HEK293 (cell line): ENCODE data around the gene NELFE.

Experiments
- CTCF ChIA-PET: fragments of 350-600 bp; formaldehyde crosslinking; extraction: SDS; loops from one replicate; lab custom pipeline; 2021; ENCODE audit warnings: antibody characterized with exemption; lab: Yijun Ruan, JAX
- POLR2A ChIA-PET: fragments of 300-600 bp; formaldehyde crosslinking; extraction: SDS; loops from one replicate; lab custom pipeline; 2020; ENCODE audit warnings: antibody characterized with exemption, inconsistent platforms; lab: Yijun Ruan, JAX
- H3K27ac ChIP-seq: fragments of 200-500 bp; sonication (Bioruptor generic); 2 replicates; pipeline ENCODE4 v1.5.1; 2014; ENCODE audit warnings: low read depth, low read length, control low read depth, inconsistent platforms; ENCODE audit errors: extremely low read depth
- H3K36me3 ChIP-seq, 2 experiments: fragments of 200-500 bp in 1 of 2; sonication (Bioruptor generic) in 1 of 2; 1 replicate in 1 of 2; 2 replicates in 1 of 2; pipeline ENCODE4 v1.5.1; 2014 to 2017; ENCODE audit warnings: inconsistent platforms in 2 of 2, low read length in 2 of 2; ENCODE audit not compliant: control insufficient read depth in 2 of 2, insufficient read depth in 1 of 2
- H3K4me1 ChIP-seq: fragments of 200-500 bp; sonication (Bioruptor generic); 2 replicates; pipeline ENCODE4 v1.5.1; 2014; ENCODE audit warnings: mild to moderate bottlenecking, low read length, inconsistent platforms; ENCODE audit not compliant: control insufficient read depth, insufficient read depth
- H3K4me3 ChIP-seq: 2 replicates; pipeline ENCODE4 v1.5.1; 2011; ENCODE audit warnings: low read depth, mild to moderate bottlenecking, control low read depth, low read length, moderate library complexity
- H3K9me3 ChIP-seq: fragments of 200-500 bp; sonication (Bioruptor generic); 2 replicates; pipeline ENCODE4 v1.5.1; 2014; ENCODE audit warnings: low read depth, low read length, inconsistent platforms; ENCODE audit not compliant: control insufficient read depth, insufficient read depth
- GLIS1 ChIP-seq: fragments of 450-650 bp; formaldehyde crosslinking; IDR thresholded peaks from 2 replicates; pipeline ENCODE4 v1.5.1; 2016; ENCODE audit warnings: missing biosample characterization, missing genetic modification characterization
- HOXD13 ChIP-seq: sonication (generic); formaldehyde crosslinking; IDR thresholded peaks from 2 replicates; pipeline ENCODE4 v1.8.0; 2022; ENCODE audit warnings: missing genetic modification reagents, borderline replicate concordance
- IKZF3 ChIP-seq: fragments of 450-650 bp; IDR thresholded peaks from 2 replicates; pipeline ENCODE4 v1.5.0; 2018; ENCODE audit warnings: missing biosample characterization, mild to moderate bottlenecking, missing genetic modification characterization, moderate library complexity
- KLF10 ChIP-seq: fragments of 450-650 bp; IDR thresholded peaks from 2 replicates; pipeline ENCODE4 v1.5.1; 2018; ENCODE audit warnings: missing biosample characterization, mild to moderate bottlenecking, missing genetic modification characterization
- KLF16 ChIP-seq: fragments of 450-650 bp; formaldehyde crosslinking; IDR thresholded peaks from 2 replicates; pipeline ENCODE4 v1.5.1; 2017; ENCODE audit warnings: missing biosample characterization, missing genetic modification characterization
- SALL2 ChIP-seq: fragments of 450-650 bp; formaldehyde crosslinking; IDR thresholded peaks from 2 replicates; pipeline ENCODE4 v1.5.0; 2017; ENCODE audit warnings: missing biosample characterization, mild to moderate bottlenecking, missing genetic modification characterization, borderline replicate concordance
- SP3 ChIP-seq: fragments of 450-650 bp; formaldehyde crosslinking; IDR thresholded peaks from 2 replicates; pipeline ENCODE4 v1.5.1; 2016; ENCODE audit warnings: missing biosample characterization, missing genetic modification characterization
- ZBTB7A ChIP-seq: fragments of 450-650 bp; formaldehyde crosslinking; IDR thresholded peaks from 2 replicates; pipeline ENCODE4 v1.5.1; 2016; ENCODE audit warnings: low read depth, missing biosample characterization, missing genetic modification characterization
- ZFP37 ChIP-seq: fragments of 450-650 bp; formaldehyde crosslinking; IDR thresholded peaks from 2 replicates; pipeline ENCODE4 v1.5.1; 2016; ENCODE audit warnings: missing biosample characterization, missing genetic modification characterization
- ZNF146 ChIP-seq: fragments of 450-650 bp; formaldehyde crosslinking; IDR thresholded peaks from 2 replicates; pipeline ENCODE4 v1.5.1; 2016; ENCODE audit warnings: missing biosample characterization, missing genetic modification characterization
- ZNF16 ChIP-seq: fragments of 450-650 bp; formaldehyde crosslinking; IDR thresholded peaks from 2 replicates; pipeline ENCODE4 v1.5.1; 2016; ENCODE audit warnings: low read depth, missing biosample characterization, missing genetic modification characterization
- ZNF19 ChIP-seq: fragments of 450-650 bp; formaldehyde crosslinking; IDR thresholded peaks from 2 replicates; pipeline ENCODE4; 2016; ENCODE audit warnings: missing biosample characterization, missing genetic modification characterization, low read depth
- ZNF2 ChIP-seq: fragments of 450-650 bp; formaldehyde crosslinking; IDR thresholded peaks from 2 replicates; pipeline ENCODE4 v1.5.1; 2016; ENCODE audit warnings: missing biosample characterization, missing genetic modification characterization
- ZNF23 ChIP-seq: fragments of 450-650 bp; formaldehyde crosslinking; IDR thresholded peaks from 2 replicates; pipeline ENCODE4 v1.5.1; 2016; ENCODE audit warnings: missing biosample characterization, missing genetic modification characterization, borderline replicate concordance
- ZNF266 ChIP-seq: fragments of 450-650 bp; formaldehyde crosslinking; IDR thresholded peaks from 2 replicates; pipeline ENCODE4 v1.5.1; 2016; ENCODE audit warnings: missing biosample characterization, missing genetic modification characterization, low read depth
- ZNF366 ChIP-seq: fragments of 450-650 bp; formaldehyde crosslinking; conservative IDR thresholded peaks from 2 replicates; pipeline ENCODE4 v1.5.1; 2016; ENCODE audit warnings: missing biosample characterization, missing genetic modification characterization
- ZNF404 ChIP-seq: fragments of 450-650 bp; formaldehyde crosslinking; IDR thresholded peaks from 2 replicates; pipeline ENCODE4 v1.5.1; 2017; ENCODE audit warnings: missing biosample characterization, missing genetic modification characterization
- ZNF529 ChIP-seq: fragments of 450-650 bp; formaldehyde crosslinking; IDR thresholded peaks from 2 replicates; pipeline ENCODE4 v1.5.1; 2017; ENCODE audit warnings: missing genetic modification characterization, missing biosample characterization; ENCODE audit not compliant: insufficient replicate concordance
- ZNF558 ChIP-seq: fragments of 450-650 bp; formaldehyde crosslinking; IDR thresholded peaks from 2 replicates; pipeline ENCODE4 v1.5.1; 2016; ENCODE audit warnings: missing biosample characterization, missing genetic modification characterization
- ZNF654 ChIP-seq: fragments of 450-650 bp; formaldehyde crosslinking; IDR thresholded peaks from 2 replicates; pipeline ENCODE4 v1.5.1; 2016; ENCODE audit warnings: low read depth, missing biosample characterization, missing genetic modification characterization
- ZNF707 ChIP-seq: fragments of 450-650 bp; formaldehyde crosslinking; IDR thresholded peaks from 2 replicates; pipeline ENCODE4 v1.5.1; 2016; ENCODE audit warnings: missing biosample characterization, missing genetic modification characterization
- ZNF76 ChIP-seq: fragments of 450-650 bp; formaldehyde crosslinking; IDR thresholded peaks from 2 replicates; pipeline ENCODE4; 2016; ENCODE audit warnings: low read depth, missing biosample characterization, missing genetic modification characterization, borderline replicate concordance
- TF ChIP-seq, protein P1 (sequence below): fragments of 450-650 bp; formaldehyde crosslinking; optimal IDR thresholded peaks from 2 replicates; pipeline ENCODE3; 2016; ENCODE audit warnings: missing biosample characterization, mild to moderate bottlenecking, missing genetic modification characterization
- TF ChIP-seq, protein P2 (sequence below): fragments of 450-650 bp; formaldehyde crosslinking; conservative IDR thresholded peaks from 2 replicates; pipeline ENCODE4 v1.5.1; 2016; ENCODE audit warnings: low read depth, missing biosample characterization, missing genetic modification characterization
- TF ChIP-seq, protein P3 (sequence below): fragments of 450-650 bp; formaldehyde crosslinking; IDR thresholded peaks from 2 replicates; pipeline ENCODE4 v1.5.1; 2016; ENCODE audit warnings: missing biosample characterization, missing genetic modification characterization

The NELFE gene

DNA sequence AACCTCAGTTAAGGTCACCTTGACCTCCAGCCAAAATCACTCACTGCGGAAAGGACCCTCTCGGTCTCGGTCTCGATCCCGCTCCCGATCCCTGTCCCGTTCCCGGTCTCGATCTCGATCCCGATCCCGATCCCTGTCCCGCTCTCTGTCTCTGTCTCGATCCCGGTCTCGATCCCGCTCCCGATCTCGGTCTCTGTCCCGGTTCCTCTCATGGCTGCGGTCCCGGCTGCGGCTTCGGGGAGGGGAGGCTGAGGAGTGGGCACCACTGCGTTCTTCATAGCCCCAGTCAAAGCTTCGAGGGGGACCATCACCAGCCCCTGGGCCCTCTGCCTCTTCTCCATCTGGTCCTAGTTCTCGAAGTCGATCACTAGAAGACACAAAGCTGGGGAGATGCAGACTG is 4.3 kb downstream of the NELFE start:
- CTCF ChIA-PET = interaction anchor here (0.7 kb wide), 2 partner anchors 25 to 412 kb away, joined by 3 read pairs; no protein-coding TSS in a partner anchor
- POLR2A ChIA-PET = interaction anchor here (0.6 kb wide), 1 partner anchor 36 kb away, joined by 3 read pairs; no protein-coding TSS in a partner anchor
- Histone ChIP-seq H3K4me3 (no peak overlapping the region), H3K9me3 (no peaks in the 10 kb centered on the region), H3K36me3 (peaks cover 15 to 68% of the 10 kb centered on the region in 2 experiments), H3K27ac (no peak overlapping the region), H3K4me1 (no peaks in the 10 kb centered on the region; the same call in 1 of the 2 replicates)
- no peak for TF ChIP-seq HOXD13
- no peak for TF ChIP-seq ZNF707 (tag by site-specific recombination)
- no peak for TF ChIP-seq ZNF23 (tag by site-specific recombination)
- no peak for TF ChIP-seq ZNF558 (tag by site-specific recombination)
- no peak for TF ChIP-seq SP3 (tag by site-specific recombination)
- TF ChIP-seq, protein P1, sequence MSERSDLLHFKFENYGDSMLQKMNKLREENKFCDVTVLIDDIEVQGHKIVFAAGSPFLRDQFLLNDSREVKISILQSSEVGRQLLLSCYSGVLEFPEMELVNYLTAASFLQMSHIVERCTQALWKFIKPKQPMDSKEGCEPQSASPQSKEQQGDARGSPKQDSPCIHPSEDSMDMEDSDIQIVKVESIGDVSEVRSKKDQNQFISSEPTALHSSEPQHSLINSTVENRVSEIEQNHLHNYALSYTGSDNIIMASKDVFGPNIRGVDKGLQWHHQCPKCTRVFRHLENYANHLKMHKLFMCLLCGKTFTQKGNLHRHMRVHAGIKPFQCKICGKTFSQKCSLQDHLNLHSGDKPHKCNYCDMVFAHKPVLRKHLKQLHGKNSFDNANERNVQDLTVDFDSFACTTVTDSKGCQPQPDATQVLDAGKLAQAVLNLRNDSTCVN (tag by site-specific recombination) = no peak
- TF ChIP-seq IKZF3 (tag by site-specific recombination) = no peak
- no peak for TF ChIP-seq ZNF266 (tag by site-specific recombination)
- no peak for TF ChIP-seq ZNF146 (tag by site-specific recombination)
- TF ChIP-seq ZBTB7A (tag by site-specific recombination) = no peak

DNA sequence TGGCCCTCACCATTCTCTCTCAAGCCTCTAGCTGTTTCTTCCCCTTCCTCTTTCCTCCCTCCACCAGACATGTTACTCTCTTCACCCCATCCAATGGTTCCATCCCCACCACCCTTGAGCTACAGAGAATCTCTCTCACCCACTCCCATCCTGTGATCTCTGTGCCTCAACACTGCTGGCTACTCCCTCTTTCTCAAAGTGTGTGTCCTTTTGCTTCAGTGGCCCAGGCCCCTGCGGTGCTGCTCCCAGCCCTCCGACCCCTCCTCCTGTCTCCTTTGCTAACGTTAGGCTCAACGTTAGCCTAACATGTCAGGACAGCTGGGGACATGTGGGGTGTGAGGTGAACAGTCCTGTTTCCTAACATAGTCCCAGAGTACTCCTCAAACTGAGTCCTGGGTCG is 5.9 kb downstream of the NELFE start:
- no peak overlapping the region for H3K4me3 ChIP-seq
- H3K9me3 ChIP-seq = no peaks in the 10 kb centered on the region
- peaks cover 15 to 68% of the 10 kb centered on the region in 2 experiments for H3K36me3 ChIP-seq
- no peak overlapping the region for H3K27ac ChIP-seq
- ChIA-PET POLR2A (interaction anchor here (0.6 to 4.2 kb wide), 12 partner anchors 13 to 292 kb away, joined by 3 to 22 read pairs (median 4); partner anchors contain the start of genes C6orf47, DXO, EHMT2 and HSPA1B), CTCF (interaction anchor here (0.7 to 3.3 kb wide), 36 partner anchors 9 to 868 kb away, joined by 3 to 70 read pairs (median 6); partner anchors contain the start of genes DXO, EGFL8, EHMT2 and LY6G5C)
- no peaks in the 10 kb centered on the region; the same call in 1 of the 2 replicates for H3K4me1 ChIP-seq
- 0 out of 2 replicates have a peak, but pooled peaks have one; percentile 26 for TF ChIP-seq ZNF366 (tag by site-specific recombination)
- no peak for TF ChIP-seq ZNF404 (tag by site-specific recombination)

DNA sequence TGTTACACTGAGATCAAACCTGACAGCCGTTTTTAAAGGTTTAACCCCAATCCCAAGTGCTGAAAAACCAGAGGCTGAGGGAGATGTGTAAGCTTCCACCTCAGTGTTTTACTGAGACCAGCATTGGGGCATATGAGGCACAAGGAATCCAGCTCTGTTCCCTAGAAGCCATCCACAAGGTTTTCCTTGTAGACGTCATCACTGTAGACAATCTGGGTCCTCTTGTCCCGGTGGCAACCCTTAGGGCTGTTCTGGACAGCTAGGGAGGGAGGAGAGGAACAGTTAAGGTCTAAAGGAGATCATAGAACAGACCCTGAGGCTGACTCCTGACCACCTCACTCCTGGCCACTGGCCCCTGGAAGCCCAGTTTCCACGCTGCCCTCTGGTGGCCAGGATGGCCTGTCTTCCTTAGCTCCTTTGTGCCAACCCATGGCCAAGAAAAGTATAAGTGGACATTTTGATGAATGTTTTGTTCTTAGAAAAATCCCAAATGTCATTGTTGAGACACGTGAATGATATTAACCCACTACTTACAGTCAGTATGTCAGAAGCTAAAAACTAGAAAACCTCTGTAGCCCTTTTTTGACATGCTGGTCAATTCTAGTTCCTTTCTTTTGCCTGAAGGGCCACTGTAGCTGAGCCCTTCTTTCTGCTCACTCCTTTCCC is 6.5 kb downstream of the NELFE start:
- ChIA-PET POLR2A (interaction anchor here (0.6 to 4.2 kb wide), 17 partner anchors 12 to 291 kb away, joined by 3 to 22 read pairs (median 4); partner anchors contain the start of genes C6orf47, DXO, EHMT2 and HSPA1B), CTCF (interaction anchor here (0.5 to 3.3 kb wide), 41 partner anchors 9 to 869 kb away, joined by 3 to 70 read pairs (median 6); partner anchors contain the start of genes DDAH2, DXO, EGFL8 and EHMT2)
- Histone ChIP-seq H3K36me3 (peaks cover 15 to 65% of the 10 kb centered on the region in 2 experiments), H3K27ac (no peak overlapping the region), H3K4me1 (no peaks in the 10 kb centered on the region), H3K9me3 (no peaks in the 10 kb centered on the region), H3K4me3 (no peak overlapping the region)
- TF ChIP-seq ZNF146 (tag by site-specific recombination) = no peak
- no peak for TF ChIP-seq ZFP37 (tag by site-specific recombination)
- no peak for TF ChIP-seq ZNF76 (tag by site-specific recombination)
- no peak for TF ChIP-seq SALL2
- no peak for TF ChIP-seq ZNF529
- TF ChIP-seq, protein P2, sequence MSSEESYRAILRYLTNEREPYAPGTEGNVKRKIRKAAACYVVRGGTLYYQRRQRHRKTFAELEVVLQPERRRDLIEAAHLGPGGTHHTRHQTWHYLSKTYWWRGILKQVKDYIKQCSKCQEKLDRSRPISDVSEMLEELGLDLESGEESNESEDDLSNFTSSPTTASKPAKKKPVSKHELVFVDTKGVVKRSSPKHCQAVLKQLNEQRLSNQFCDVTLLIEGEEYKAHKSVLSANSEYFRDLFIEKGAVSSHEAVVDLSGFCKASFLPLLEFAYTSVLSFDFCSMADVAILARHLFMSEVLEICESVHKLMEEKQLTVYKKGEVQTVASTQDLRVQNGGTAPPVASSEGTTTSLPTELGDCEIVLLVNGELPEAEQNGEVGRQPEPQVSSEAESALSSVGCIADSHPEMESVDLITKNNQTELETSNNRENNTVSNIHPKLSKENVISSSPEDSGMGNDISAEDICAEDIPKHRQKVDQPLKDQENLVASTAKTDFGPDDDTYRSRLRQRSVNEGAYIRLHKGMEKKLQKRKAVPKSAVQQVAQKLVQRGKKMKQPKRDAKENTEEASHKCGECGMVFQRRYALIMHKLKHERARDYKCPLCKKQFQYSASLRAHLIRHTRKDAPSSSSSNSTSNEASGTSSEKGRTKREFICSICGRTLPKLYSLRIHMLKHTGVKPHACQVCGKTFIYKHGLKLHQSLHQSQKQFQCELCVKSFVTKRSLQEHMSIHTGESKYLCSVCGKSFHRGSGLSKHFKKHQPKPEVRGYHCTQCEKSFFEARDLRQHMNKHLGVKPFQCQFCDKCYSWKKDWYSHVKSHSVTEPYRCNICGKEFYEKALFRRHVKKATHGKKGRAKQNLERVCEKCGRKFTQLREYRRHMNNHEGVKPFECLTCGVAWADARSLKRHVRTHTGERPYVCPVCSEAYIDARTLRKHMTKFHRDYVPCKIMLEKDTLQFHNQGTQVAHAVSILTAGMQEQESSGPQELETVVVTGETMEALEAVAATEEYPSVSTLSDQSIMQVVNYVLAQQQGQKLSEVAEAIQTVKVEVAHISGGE (tag by site-specific recombination) = no peak
- TF ChIP-seq ZNF2 (tag by site-specific recombination) = peak; percentile 59; the same call in 1 of the 2 replicates
- no peak for TF ChIP-seq KLF16 (tag by site-specific recombination)
- no peak for TF ChIP-seq GLIS1 (tag by site-specific recombination)
- TF ChIP-seq ZNF16 (tag by site-specific recombination) = no peak
- TF ChIP-seq, protein P3, sequence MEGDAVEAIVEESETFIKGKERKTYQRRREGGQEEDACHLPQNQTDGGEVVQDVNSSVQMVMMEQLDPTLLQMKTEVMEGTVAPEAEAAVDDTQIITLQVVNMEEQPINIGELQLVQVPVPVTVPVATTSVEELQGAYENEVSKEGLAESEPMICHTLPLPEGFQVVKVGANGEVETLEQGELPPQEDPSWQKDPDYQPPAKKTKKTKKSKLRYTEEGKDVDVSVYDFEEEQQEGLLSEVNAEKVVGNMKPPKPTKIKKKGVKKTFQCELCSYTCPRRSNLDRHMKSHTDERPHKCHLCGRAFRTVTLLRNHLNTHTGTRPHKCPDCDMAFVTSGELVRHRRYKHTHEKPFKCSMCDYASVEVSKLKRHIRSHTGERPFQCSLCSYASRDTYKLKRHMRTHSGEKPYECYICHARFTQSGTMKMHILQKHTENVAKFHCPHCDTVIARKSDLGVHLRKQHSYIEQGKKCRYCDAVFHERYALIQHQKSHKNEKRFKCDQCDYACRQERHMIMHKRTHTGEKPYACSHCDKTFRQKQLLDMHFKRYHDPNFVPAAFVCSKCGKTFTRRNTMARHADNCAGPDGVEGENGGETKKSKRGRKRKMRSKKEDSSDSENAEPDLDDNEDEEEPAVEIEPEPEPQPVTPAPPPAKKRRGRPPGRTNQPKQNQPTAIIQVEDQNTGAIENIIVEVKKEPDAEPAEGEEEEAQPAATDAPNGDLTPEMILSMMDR (tag by site-specific recombination) = peak; percentile 77
- no peak for TF ChIP-seq ZNF19 (tag by site-specific recombination)
- TF ChIP-seq KLF10 (tag by site-specific recombination) = no peak
- TF ChIP-seq ZNF654 (tag by site-specific recombination) = peak; percentile 37
